HT-29 (cell line): Measurements from ENCODE around the gene LRCH3. TPM values are rescaled to one million over a fixed set of nuclear protein-coding genes. Genes with fewer than 3 reads are reported as not detected.

ENCODE experiments used
- DNase-seq: peaks from one replicate; pipeline ENCODE4 v3.0.0-alpha.2; 2015; ENCODE audit warnings: low spot score
- total RNA-seq: library from RNA; depleted of rRNA; stranded (reverse); fragments of >200 nt; shearing (Covaris generic); gene quantifications from 2 replicates; pipeline ENCODE4 v1.2.3, GENCODE V29; 2014

LRCH3 gene
- total RNA-seq, 1 experiment from 2014 or later: 36.5 TPM

- no peak for DNase-seq
These were observed 43.1 kb downstream of the LRCH3 start for GRCh38 chr3:197833930-197834715.

- DNase-seq: no peak
These were observed 44.5 kb downstream of the LRCH3 start for GRCh38 chr3:197835509-197835908.

GRCh38 chr3:197836244-197836643 is 45.2 kb downstream of the LRCH3 start:
- DNase-seq: no peak

- no peak for DNase-seq
These were observed 46.2 kb downstream of the LRCH3 start for GRCh38 chr3:197837282-197837681.

- no peak for DNase-seq
These were observed 50.7 kb downstream of the LRCH3 start for GRCh38 chr3:197841789-197842188.

- no peak for DNase-seq
These were observed 55.4 kb downstream of the LRCH3 start for GRCh38 chr3:197846491-197846890.

- DNase-seq: no peak
These were observed 56.9 kb downstream of the LRCH3 start for GRCh38 chr3:197847866-197848401.

GRCh38 chr3:197854596-197855343 is 63.7 kb downstream of the LRCH3 start:
- DNase-seq: peak; percentile 46

GRCh38 chr3:197855571-197855970 is 64.5 kb downstream of the LRCH3 start:
- no peak for DNase-seq

- no peak for DNase-seq
These were observed 65.3 kb downstream of the LRCH3 start for GRCh38 chr3:197856199-197856816.

- DNase-seq: no peak
These were observed 67.1 kb downstream of the LRCH3 start for GRCh38 chr3:197858133-197858532.

GRCh38 chr3:197858598-197858997 is 67.5 kb downstream of the LRCH3 start:
- no peak for DNase-seq

- no peak for DNase-seq
These were observed 75.0 kb downstream of the LRCH3 start for GRCh38 chr3:197866035-197866434.

GRCh38 chr3:197873329-197873728 is 82.3 kb downstream of the LRCH3 start:
- DNase-seq: no peak

- DNase-seq: no peak
These were observed 83.0 kb downstream of the LRCH3 start for GRCh38 chr3:197874064-197874463.

GRCh38 chr3:197874653-197875052 is 83.6 kb downstream of the LRCH3 start:
- no peak for DNase-seq

- no peak for DNase-seq
These were observed 86.8 kb downstream of the LRCH3 start for GRCh38 chr3:197877902-197878301.

GRCh38 chr3:197878427-197878826 is 87.4 kb downstream of the LRCH3 start:
- no peak for DNase-seq

- no peak for DNase-seq
These were observed 89.6 kb downstream of the LRCH3 start for GRCh38 chr3:197880491-197881269.

GRCh38 chr3:197881270-197881969 is 90.4 kb downstream of the LRCH3 start:
- no peak for DNase-seq

- no peak for DNase-seq
These were observed 90.9 kb downstream of the LRCH3 start for GRCh38 chr3:197881970-197882338.
